ENCODE results near the gene PYURF.
A peak's percentile ranks its signal among the peaks of the same experiment; 100 is the strongest.

PYURF gene

DNA sequence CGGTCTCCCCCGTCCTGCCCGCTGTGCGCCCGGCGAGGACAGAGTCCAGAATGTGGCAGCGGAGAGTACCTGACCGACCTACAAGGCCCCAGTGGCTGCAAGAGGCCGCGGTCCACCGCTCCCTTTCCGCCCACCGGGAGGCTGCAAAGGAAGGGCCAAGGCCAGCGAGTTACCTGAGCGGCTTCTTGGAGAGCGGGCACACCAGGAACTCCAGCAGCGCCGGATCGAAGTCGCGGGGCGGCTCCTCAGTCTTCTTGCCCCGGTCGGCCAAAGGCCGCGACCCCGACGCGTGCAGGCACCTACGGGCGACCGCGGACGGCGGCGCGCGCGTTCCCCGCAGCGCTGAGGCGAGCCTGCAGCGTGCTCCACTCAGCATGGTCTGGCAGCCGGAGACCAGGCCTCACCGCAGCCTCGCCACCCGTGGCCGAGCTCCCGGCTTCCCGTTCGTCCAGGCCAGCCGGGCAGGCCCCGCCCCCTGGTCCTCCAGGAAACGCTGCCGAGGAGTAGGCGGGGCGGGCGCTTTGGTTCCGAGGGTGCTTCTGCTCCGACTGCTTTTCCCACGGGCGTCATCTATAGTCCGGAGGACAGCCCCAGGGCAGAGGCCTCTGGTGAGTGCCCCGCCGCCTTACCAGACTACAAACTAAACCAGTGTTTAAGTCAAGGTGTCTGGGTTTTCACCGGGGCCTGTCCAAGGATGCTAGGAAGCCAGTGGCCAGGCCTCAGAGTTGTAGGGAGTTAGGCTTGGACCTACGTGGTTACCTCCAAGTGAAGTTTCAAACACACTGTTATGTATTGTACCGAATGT is at the start of gene PYURF:
TSS of gene PYURF (minus strand) at position 452 of the 805 bp plus-strand sequence. CDS start at position 376, 76 bp downstream.
- TF ChIP-seq, protein P1, sequence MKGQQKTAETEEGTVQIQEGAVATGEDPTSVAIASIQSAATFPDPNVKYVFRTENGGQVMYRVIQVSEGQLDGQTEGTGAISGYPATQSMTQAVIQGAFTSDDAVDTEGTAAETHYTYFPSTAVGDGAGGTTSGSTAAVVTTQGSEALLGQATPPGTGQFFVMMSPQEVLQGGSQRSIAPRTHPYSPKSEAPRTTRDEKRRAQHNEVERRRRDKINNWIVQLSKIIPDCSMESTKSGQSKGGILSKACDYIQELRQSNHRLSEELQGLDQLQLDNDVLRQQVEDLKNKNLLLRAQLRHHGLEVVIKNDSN (IDR thresholded peaks at IDR 0.05) = no peak
- TF ChIP-seq CEBPB (IDR thresholded peaks at IDR 0.05) (no peak), TAF1 (IDR thresholded peaks at IDR 0.05; ENCODE audit: low read depth) (peak; percentile 96), ZBTB7A (IDR thresholded peaks at IDR 0.05; ENCODE audit: low read depth) (no peak), TEAD4 (IDR thresholded peaks at IDR 0.05) (no peak), EGR1 (IDR thresholded peaks at IDR 0.05) (no peak), EP300 (IDR thresholded peaks at IDR 0.05; ENCODE audit: borderline replicate concordance) (no peak), CREB1 (IDR thresholded peaks at IDR 0.05; ENCODE audit: low read depth) (no peak), YY1 (IDR thresholded peaks at IDR 0.05; ENCODE audit: low read depth) (peak; percentile 61; the same call in 1 of the 2 replicates), REST (IDR thresholded peaks at IDR 0.05; ENCODE audit: low read depth) (no peak; the same call in 1 of the 2 replicates), FOXM1 (IDR thresholded peaks at IDR 0.05; ENCODE audit: borderline replicate concordance, low read depth) (no peak), MAX (IDR thresholded peaks at IDR 0.05) (peak; percentile 94), TCF12 (IDR thresholded peaks at IDR 0.05; ENCODE audit: low read depth) (peak; percentile 51), RAD21 (IDR thresholded peaks at IDR 0.05; ENCODE audit: low read depth) (no peak), NFIC (IDR thresholded peaks at IDR 0.05) (no peak; the same call in 1 of the 2 replicates)

DNA sequence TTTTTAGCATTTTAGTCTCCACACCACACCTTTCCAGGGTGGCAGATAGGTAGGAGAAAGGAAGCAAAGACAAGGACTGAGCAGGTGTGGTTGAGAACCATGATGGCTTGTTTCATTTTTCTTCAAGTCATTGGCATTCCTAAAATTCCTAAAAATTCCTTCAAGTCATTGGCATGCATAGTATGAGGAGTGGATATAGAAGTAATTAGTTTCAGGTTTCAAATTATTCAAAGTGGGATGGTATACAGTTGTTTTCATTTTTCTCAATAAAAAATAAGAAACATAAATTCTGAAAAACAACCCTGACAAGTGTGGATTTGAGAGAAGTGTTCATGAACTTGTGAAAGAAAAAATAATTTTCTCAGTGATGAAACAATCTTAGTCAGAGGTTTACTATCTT is 46.4 kb upstream of the PYURF start:
- TF ChIP-seq TEAD4 (IDR thresholded peaks at IDR 0.05) = peak; percentile 75
- no peak for TF ChIP-seq CREB1 (IDR thresholded peaks at IDR 0.05; ENCODE audit: low read depth)
- no peak for TF ChIP-seq FOXM1 (IDR thresholded peaks at IDR 0.05; ENCODE audit: borderline replicate concordance, low read depth)
- no peak for TF ChIP-seq TAF1 (IDR thresholded peaks at IDR 0.05; ENCODE audit: low read depth)
- no peak for TF ChIP-seq RAD21 (IDR thresholded peaks at IDR 0.05; ENCODE audit: low read depth)
- TF ChIP-seq NFIC (IDR thresholded peaks at IDR 0.05) = no peak

DNA sequence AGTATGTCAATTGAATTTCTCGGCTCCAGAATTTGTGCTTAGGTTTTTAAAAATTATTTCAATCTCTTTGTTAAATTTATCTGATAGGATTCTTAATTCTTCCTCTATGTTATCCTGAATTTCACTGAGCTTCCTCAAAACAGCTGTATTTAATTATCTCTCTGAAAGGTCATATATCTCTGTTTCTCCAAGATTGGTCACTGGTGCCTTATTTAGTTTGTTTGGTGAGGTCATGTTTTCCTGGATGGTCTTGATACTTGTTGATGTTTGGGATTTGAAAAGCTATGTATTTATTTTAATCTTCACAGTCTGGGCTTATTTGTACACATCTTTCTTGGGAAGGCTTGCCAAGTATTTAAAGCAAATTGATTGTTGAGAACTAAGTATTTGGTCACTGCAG is 44.0 kb upstream of the PYURF start:
- TF ChIP-seq RAD21 (IDR thresholded peaks at IDR 0.05; ENCODE audit: low read depth) (no peak), EP300 (IDR thresholded peaks at IDR 0.05; ENCODE audit: borderline replicate concordance) (no peak), CREB1 (IDR thresholded peaks at IDR 0.05; ENCODE audit: low read depth) (no peak), MAX (IDR thresholded peaks at IDR 0.05) (no peak), TCF12 (IDR thresholded peaks at IDR 0.05; ENCODE audit: low read depth) (no peak), ZBTB7A (IDR thresholded peaks at IDR 0.05; ENCODE audit: low read depth) (no peak), TAF1 (IDR thresholded peaks at IDR 0.05; ENCODE audit: low read depth) (no peak), CEBPB (IDR thresholded peaks at IDR 0.05) (no peak), NFIC (IDR thresholded peaks at IDR 0.05) (no peak), EGR1 (IDR thresholded peaks at IDR 0.05) (no peak), YY1 (IDR thresholded peaks at IDR 0.05; ENCODE audit: low read depth) (no peak), FOXM1 (IDR thresholded peaks at IDR 0.05; ENCODE audit: borderline replicate concordance, low read depth) (no peak), TEAD4 (IDR thresholded peaks at IDR 0.05) (no peak), REST (IDR thresholded peaks at IDR 0.05; ENCODE audit: low read depth) (no peak)
- TF ChIP-seq, protein P1 (IDR thresholded peaks at IDR 0.05) = no peak

DNA sequence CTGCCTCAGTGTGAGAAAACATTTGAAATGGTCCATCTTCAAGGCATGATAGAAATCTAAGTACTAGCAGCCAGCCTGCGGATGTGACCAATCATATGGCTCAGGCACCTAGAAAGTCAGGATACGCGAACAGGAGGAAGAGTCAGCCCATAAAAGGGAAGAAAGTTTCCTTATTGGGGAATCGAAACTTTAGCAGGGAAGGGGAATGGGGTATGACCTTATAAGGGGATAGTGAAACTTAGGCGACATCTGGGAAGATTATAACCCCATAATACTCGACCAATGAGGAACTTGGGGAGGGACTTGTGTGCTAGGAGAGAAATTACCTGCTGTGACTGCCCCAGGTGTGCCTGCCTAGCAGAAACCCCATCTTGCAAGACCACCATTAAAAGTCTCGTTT is 26.2 kb upstream of the PYURF start:
- TF ChIP-seq EP300 (IDR thresholded peaks at IDR 0.05; ENCODE audit: borderline replicate concordance) = no peak
- no peak for TF ChIP-seq TAF1 (IDR thresholded peaks at IDR 0.05; ENCODE audit: low read depth)
- TF ChIP-seq EGR1 (IDR thresholded peaks at IDR 0.05) = no peak
- no peak for TF ChIP-seq RAD21 (IDR thresholded peaks at IDR 0.05; ENCODE audit: low read depth)
- no peak for TF ChIP-seq CEBPB (IDR thresholded peaks at IDR 0.05)
- TF ChIP-seq TEAD4 (IDR thresholded peaks at IDR 0.05) = no peak
- TF ChIP-seq MAX (IDR thresholded peaks at IDR 0.05) = no peak
- no peak for TF ChIP-seq REST (IDR thresholded peaks at IDR 0.05; ENCODE audit: low read depth)
- no peak for TF ChIP-seq NFIC (IDR thresholded peaks at IDR 0.05)
- TF ChIP-seq TCF12 (IDR thresholded peaks at IDR 0.05; ENCODE audit: low read depth) = no peak
- TF ChIP-seq YY1 (IDR thresholded peaks at IDR 0.05; ENCODE audit: low read depth) = no peak
- TF ChIP-seq ZBTB7A (IDR thresholded peaks at IDR 0.05; ENCODE audit: low read depth) = no peak
- no peak for TF ChIP-seq FOXM1 (IDR thresholded peaks at IDR 0.05; ENCODE audit: borderline replicate concordance, low read depth)
- no peak for TF ChIP-seq CREB1 (IDR thresholded peaks at IDR 0.05; ENCODE audit: low read depth)

All from Ishikawa (cell line).